ENCODE results near the gene IRAK1.

Gene IRAK1

DNA sequence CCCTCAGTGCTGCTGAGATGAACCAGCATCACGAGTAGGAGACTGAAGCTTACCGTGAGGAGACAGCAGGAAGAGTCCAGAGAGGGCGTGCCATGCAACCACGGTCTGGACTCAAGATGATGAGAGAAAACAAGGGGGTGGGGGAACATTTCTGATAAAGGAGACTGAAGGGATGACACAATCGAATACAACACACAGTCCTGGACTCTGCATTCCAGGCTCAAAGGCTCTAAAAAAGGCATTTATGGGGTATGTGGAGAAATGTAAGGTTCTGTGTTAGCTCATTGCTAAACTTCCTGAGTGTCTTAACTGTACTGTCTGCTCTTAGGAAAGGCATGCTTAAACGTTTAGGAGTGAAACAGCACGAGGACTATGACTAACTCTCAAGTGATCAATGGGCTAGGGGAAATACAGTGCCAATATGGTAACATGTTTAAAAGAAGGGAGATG lies 20.6 kb upstream of the IRAK1 start:
- DNase-seq: peak; percentile 90

GRCh38 chrX:154039577-154039976 lies 19.9 kb upstream of the IRAK1 start:
- DNase-seq: no peak

GRCh38 chrX:154038656-154039055 lies 19.0 kb upstream of the IRAK1 start:
- no peak for DNase-seq

GRCh38 chrX:154037754-154038153 lies 18.1 kb upstream of the IRAK1 start:
- DNase-seq: no peak

DNA sequence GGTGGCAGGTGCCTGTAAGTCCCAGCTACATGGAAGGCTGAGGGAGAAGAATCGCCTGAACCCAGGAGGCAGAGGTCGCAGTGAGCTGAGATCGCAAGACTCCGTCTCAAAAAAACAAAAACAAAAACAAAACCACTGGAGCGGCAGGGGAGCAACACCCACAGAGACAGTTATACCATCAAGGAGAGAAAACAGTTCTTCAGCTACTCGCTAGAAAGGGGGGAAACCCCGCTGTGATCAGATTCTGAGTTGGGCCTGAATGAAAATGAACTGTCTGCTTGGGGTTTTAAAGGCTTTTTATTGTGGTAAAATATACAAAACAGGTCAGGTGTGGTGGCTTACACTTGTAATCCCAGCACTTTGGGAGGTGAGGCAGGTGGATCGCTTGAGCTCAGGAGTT lies 16.8 kb upstream of the IRAK1 start:
- DNase-seq: no peak

- DNase-seq: no peak
These were observed 14.1 kb upstream of the IRAK1 start for GRCh38 chrX:154033848-154034247.

GRCh38 chrX:154032653-154033052 lies 13.0 kb upstream of the IRAK1 start:
- no peak for DNase-seq

DNA sequence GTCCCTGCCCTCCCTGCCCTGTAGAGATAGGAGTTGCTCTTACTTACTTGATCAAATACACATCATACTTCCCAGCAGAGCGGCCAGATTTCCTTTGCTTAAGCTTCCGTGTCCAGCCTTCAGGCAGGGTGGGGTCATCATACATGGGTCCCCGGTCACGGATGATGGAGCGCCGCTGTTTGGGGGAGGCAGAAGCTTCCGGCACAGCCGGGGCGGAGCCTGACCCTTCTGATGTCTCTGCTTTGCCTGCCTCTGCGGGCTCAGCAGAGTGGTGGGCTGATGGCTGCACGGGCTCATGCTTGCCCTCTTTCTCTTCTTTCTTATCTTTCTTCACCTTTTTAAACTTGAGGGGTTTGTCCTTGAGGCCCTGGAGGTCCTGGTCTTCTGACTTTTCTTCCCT lies 12.5 kb upstream of the IRAK1 start:
- no peak for DNase-seq

DNA sequence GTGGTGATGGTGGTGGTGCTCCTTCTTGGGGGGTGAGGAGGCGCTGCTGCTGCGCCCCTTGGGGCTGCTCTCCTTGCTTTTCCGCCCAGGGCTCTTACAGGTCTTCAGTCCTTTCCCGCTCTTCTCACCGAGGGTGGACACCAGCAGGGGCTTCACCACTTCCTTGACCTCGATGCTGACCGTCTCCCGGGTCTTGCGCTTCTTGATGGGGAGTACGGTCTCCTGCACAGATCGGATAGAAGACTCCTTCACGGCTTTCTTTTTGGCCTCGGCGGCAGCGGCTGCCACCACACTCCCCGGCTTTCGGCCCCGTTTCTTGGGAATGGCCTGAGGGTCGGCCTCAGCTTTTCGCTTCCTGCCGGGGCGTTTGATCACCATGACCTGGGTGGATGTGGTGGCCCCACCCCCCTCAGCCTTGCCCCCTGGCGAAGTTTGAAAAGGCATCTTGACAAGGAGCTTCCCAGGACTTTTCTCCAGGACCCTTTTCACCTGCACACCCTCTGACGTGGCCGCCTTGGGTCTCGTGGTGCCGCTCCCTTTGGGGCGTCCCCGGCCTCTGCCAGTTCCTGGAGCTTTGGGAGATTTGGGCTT lies 11.1 kb upstream of the IRAK1 start:
- DNase-seq: no peak

- no peak for DNase-seq
These were observed 10.6 kb upstream of the IRAK1 start for GRCh38 chrX:154030266-154030665.

GRCh38 chrX:154029439-154029838 lies 9.7 kb upstream of the IRAK1 start:
- no peak for DNase-seq

GRCh38 chrX:154028502-154029184 lies 8.9 kb upstream of the IRAK1 start:
- no peak for DNase-seq

DNA sequence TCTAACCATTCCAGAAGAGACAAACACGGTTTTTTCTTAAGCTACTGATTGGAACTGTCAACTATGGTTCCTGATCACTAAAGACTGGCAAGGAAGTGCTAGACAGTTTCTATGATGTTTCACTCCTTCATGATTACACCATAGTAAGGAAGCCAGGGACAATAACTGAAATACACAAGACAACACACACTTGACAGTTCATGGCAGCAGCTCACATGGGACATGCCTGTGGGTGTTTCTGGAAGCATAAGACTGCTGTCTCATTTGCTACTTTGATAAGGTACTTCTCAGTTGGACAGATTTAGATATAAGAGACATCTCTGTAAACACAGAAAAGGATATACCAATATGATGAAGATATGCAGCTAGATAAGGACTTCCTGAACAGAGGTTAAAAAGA lies 8.3 kb upstream of the IRAK1 start:
- no peak for DNase-seq

DNA sequence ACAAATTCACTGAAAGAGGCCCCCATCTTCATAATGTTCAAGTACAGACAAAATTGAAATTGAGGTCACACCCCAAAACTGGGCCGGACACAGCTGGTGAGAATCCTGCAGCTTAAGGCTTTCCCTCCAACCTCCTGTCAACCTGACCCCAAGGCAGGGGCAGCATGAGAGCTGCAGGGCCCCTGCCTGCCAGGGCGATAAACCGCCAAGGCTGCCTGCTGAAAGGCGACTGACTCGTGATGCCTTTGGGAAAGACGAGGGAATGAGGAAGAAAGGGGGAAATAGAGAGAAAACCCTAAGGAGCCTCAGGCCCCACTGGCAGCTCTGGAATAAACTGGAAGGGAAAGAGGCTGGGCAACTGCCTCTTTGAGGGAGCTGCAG lies 7.3 kb upstream of the IRAK1 start:
- no peak for DNase-seq

DNA sequence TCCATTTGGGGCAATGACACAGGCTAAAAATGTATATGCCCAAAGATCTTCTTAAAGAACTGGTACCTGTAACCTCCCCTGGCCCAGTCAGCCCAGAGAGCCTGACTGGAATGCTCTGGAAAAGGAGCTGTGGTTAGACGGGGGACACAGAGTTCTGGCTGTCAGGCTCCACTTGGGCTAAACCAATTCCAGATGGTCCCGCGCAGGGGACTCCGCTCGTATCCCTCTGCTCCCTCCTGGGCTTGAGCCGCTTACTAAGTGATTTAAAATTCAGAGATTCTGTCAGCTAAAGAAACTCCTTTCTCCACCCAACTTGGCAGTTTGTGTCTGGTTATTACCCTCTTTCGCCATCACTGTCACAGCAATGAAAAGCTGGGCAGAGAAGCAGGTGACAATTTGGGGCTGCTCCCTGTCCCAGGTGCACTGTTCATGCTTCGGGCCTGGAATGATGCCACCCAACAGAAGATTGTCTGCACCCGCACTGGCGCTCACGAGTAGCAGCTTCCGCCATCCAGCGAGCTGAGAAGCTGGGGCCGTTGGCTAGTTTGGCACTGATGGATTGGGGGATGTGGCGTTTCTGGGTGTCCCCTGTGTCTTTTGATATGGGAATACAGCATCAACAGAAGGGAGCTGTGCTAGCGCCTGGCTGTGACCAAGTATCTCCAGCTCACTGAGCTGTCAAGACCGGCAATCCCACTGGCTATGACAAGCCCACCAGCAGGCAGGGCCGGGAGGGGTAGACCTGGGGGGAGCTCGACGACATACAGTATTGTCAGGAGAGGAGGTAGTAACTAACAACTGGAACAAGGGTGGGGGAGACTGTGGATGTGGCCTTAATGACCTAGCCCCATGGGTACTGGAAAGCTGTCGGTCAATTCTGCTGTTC lies 6.7 kb upstream of the IRAK1 start:
- no peak for DNase-seq

DNA sequence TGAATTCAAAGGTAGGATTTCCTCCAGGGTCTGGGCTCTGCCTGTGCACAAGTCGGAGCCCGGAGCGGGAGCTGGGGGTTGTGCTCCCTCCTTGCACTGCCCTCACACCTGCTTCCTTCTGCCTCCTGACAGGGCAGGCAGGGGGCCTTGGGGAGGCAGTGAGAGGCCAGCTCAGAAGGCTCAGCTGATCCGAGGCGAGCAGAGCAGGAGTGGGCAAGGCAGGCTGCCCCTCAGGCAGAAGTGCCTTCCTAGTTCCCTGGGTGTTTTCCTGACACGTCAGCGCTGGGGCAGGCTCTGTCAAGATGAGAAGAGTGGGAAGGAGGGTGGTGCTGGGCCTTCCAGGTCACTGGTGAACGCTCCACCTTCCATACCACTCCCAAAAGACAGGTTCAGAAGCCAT lies 5.5 kb upstream of the IRAK1 start:
- no peak for DNase-seq

GRCh38 chrX:154024271-154024670 lies 4.6 kb upstream of the IRAK1 start:
- DNase-seq: no peak

GRCh38 chrX:154023276-154024000 lies 3.7 kb upstream of the IRAK1 start:
- DNase-seq: no peak

DNA sequence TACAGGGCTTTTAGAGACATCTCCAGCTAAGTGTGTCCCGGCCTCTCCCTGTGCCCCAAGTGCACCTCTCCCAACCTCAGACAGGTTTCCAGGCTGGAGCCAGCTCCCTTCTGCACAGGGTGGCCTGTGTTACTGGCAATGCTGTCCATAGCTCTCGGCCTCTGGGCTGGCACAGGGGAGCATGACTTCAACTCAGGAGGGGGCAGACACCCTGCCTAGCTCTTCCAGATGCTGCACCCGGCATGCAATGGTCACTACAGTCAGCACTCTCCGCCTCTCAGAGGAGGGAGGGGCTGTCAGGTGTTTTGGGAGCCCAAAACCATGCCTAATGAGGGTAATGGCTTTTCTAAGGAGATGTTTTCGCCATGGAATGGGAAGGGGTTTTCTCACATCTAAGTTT lies 2.4 kb upstream of the IRAK1 start:
- DNase-seq: no peak

GRCh38 chrX:154021131-154021611 lies 1.5 kb upstream of the IRAK1 start:
- peak; percentile 38 for DNase-seq

- DNase-seq: no peak
These were observed 924 bp upstream of the IRAK1 start for GRCh38 chrX:154020536-154021115.

GRCh38 chrX:154019061-154019621 lies 561 bp downstream of the IRAK1 start:
- peak; percentile 3 for DNase-seq

Measured in HCEC 1CT (cell line).